Stimulated activated naive CD8-positive, alpha-beta T cell treated with anti-CD3 and anti-CD28 coated beads, Interleukin-15, Interleukin-2, amounts not matched to agents 100 U/mL and 50 U/mL, for 24 hours (primary cell): Measurements from ENCODE around the gene SLC6A12.

Experiments
- ATAC-seq: fragments of 150-1000 bp; cut with Tn5 transposase; one replicate; pipeline ENCODE4 v1.10.0; 2021
- DNase-seq: peaks from one replicate; pipeline ENCODE4 v3.0.0; 2021

Gene SLC6A12

DNA sequence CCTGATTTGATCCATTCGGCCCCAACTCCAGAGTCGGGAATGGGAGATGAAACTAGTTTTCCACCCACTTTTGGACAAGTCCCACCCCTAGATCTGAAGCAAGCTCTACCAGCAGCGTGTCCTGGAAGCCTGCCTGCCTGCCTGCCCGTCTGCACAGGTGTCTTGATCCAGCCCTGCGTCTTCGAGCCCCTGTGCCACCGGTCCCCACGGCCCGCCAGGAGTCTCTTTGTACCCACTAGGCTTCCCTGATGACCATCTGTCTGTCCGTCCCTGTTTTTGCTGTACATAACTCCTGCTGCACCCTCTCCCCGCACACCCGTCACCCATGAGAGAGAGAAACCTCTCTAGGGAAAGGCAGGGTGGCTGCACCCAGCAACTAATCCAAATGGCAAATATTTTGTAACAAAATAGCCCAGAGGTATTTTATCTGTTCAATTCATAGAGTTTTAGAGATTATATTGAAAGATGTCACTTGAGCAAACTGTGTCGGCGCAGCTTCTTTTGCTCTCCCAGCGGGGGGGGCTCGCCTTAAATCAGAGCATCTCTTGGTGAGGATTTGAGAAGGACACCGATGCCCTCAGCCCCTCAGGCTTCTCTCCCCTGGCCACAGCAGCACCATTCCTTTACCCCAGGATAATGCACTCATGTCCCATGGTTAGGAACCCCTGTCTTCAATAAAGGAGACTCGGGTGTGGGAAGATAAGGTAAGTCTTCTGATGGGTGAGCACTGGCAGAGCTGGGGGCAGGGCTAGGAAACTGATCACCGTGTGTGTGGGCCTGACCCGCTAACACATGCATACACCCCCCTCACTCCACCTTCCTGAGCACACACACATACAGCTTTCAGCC lies 35.8 kb downstream of the SLC6A12 start:
- no peak for DNase-seq
- ATAC-seq: no peak

DNA sequence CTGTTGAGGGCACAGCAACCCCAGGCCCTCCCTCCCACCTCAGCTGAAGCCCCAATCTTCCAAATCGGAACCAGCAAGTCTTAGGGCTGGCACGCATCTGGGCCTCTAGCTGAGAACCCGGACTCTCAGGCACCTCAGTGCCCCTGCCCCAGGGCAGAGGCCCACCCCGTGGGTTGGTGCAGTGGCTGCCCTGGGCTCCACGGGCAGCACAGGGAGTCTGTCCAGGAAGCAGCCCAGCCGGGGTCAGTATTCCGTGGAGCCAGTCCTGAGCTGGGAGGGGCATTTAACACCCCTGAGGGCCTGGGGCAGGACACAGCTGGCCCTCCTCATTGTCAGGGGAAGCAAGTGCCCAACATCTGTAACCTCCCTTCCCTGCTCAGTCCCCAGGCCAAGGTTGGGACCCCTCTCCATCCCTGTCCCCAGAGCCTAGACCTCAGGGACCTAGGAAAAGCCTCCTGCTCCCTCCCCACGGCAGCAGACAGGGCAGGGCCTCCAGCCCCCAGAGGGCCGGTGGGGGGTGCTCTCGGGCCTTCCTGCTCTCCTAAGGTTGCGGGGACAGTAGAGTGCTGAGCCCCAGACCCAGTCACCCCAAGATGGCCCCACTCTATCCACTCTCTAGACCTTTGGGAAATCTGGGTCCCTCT lies 36.5 kb downstream of the SLC6A12 start:
- no peak for ATAC-seq
- no peak for DNase-seq

DNA sequence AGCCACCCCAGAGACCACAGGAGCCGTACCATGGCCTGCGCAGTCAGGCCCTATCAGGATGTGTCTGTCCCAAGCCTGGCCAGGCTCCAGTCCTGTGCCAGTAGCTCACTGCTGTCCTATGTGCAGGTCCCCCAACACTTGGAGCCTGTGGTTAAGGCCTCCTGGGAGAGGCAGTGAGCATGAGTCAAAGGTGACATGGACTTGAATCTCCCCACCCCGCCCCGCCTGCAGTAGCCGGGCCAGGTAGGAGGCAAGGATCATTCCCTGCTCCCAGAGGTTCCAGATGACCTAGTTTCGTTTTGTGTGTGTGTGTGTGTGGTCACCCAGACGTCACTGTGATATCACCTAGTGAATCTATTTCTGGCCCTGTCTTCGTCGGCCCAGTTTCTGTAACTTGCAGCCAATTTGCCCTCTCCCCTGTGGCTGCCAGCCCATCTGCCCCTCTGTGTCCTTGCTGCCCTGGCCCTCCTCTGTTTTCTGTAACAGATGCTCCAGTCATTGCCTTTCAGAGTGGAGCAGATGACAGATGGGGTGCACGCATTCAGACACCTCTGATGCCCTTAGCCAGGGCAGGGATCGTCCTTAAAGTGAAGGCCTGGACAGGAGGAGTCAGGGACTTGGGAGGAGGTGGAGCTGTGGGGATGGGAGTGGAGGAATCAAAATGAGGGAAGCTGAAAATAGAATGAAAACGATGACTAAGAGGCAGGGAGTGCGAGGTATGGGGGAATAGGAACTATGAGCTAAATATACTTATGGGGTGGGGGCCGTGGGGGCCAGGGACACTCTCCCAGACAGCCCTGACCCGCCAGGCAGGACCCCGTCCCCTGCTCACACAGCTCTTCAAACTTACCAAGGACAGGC lies 37.4 kb downstream of the SLC6A12 start:
- ATAC-seq: no peak
- no peak for DNase-seq

DNA sequence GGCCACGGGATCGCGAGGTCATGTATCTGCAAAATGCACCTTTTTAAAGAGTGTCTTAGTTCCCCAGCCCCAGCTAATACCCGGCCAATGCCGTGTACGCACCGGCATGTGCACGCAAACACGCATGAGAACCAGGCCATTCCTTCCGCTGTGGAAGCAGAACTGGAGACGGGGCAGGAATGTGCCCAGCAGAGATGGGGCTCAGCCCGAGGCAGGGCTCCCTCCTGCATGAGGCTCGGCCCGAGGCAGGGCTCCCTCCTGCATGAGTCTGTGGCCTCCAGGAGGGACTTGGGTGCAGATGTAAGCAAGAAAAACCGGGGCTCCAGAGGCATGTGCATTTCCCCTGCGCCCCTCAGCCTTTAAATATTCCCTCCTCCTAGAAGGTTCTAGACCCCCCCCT lies 38.2 kb downstream of the SLC6A12 start:
- ATAC-seq (no peak), DNase-seq (no peak)

DNA sequence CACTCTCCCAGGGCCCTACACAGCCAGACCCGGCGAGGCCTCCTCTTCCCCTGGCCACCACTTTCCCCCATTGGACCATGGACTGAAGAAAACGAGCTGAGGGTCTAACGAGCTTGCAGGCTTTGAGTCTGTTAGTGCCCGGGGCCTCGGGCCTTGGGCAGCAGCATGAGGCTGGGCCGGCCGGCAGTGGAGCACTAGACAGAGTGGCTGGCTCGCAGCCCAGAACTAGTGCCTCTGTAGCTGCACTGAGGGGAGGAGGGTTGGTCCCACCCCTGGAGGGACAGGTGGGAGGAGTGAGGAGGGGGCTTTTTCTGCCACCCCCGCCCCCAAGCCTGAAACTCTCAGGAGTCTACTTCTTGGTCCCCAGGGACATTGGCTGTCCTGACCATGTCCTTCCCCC lies 38.7 kb downstream of the SLC6A12 start:
- DNase-seq: no peak

DNA sequence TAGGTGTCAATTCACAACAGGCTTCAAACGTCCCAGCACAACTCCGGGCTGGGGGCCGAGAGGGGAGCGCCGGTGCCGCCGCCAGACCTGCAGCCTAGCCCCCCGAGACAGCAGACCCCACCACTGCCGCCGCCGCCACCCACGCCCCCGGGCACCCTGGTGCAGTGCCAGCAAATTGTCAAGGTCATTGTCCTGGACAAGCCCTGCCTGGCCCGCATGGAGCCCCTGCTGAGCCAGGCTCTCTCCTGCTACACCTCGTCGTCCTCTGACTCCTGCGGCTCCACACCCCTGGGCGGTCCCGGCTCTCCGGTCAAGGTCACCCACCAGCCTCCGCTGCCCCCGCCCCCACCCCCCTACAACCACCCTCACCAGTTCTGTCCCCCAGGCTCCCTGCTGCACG lies 39.4 kb downstream of the SLC6A12 start:
- no peak for ATAC-seq
- DNase-seq: no peak

More for the DNA sequence above, 38.7 kb downstream of the SLC6A12 start:
- no peak for ATAC-seq

DNA sequence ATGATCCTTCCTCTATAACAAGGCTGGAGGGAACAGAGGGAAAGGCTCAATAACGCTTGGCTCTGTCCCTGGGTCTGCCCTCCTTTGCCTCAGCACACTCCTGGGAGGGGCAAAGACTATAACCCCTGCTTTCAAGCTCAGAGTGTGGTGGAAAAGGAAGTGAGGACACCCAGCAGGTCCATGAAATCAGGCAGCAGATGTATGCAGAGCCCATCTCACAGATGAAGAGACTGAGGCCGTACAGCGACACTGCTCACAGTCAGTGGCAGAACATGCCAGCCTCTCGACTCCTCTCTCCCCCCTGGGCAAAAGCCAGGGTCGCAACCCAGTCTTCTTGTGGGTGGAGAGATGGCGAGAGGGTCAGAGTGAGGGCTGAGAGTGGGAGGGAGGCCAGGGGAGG lies 39.8 kb downstream of the SLC6A12 start:
- no peak for ATAC-seq
- DNase-seq: no peak

DNA sequence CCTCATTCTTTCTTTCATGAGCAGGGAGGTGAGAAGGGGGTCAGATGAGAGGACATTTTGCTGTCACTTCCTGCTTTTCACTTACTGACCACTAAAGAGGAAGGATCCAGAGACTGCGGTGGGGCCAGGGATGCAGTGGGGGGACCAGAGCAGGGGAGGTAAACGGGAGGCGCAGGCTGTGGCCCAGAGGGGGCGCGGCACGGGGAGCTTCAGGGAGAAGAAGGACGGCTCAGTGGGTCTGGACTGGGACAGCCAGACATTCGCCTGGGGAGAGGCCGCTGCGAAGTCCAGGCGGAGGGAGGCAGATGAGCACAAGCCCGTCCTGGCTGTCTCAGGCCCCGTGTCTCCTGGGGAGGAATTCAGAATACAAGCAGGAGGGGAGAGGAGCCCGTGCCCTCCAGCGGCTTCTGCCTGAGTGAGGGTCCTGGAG lies 41.2 kb downstream of the SLC6A12 start:
- DNase-seq: no peak
- no peak for ATAC-seq

DNA sequence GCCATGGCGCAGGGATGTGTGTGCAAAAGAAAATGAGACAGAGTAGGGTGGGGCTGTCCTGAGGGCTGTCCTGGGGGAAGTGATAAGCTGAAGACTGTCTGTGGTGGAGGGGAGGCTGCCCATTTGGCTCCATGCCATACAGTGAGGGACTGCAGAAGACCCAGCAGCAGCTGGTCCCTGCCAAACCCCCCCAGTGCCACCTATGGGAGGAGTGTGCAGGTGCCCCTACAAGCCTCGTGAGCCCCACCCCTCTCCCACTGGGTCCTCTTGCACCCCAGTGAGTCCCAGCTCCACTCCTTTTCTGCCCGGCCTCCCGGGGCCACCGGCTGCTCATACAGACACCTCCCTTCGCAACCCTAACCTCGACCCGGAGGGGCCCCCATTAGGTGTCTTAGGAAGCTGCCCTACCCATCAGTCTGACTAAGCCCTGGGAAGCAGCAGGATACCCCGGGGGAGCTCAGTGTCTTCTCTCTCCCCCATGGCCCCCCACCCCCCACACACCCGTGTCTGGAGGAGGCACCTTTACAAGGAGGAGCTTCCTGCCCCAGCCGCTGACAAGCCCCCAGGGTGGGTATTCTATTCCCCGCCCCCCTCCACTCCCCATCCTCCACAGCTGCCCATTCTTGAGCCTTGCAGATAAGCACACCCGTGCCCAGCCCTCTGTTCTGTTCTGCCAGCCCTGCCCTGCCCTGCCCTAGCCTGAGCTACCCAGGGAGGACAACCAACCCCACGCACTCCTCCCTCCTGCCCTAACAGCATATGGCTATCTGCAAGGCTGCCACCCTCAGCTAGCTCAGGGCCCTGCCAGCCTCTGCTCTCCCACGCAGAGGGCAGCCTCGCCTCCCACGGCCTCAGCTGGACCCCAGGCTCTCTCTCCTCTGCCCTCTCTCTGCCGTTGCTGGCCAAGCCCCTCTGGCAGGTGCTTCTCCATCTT lies 41.9 kb downstream of the SLC6A12 start:
- ATAC-seq (no peak), DNase-seq (no peak)

DNA sequence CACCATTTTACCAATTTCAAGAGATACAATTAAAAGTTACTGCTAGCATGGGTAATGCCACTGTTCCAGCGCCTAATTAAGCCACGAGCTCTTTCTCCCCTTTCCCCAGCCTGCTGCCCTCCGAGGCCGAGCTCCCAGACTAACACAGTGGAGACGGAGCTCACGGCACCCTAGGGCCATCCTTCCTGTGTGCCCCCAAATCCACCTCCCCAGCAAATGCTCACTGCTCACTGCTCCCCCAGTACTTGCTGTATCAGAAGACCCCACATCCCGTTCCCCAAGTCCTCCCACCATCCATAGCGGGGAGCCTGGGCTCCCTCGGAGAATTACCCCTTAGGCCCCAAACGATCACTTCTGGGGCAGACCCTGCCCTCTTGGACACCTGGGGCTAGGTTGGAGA lies 42.7 kb downstream of the SLC6A12 start:
- DNase-seq (no peak), ATAC-seq (no peak)

DNA sequence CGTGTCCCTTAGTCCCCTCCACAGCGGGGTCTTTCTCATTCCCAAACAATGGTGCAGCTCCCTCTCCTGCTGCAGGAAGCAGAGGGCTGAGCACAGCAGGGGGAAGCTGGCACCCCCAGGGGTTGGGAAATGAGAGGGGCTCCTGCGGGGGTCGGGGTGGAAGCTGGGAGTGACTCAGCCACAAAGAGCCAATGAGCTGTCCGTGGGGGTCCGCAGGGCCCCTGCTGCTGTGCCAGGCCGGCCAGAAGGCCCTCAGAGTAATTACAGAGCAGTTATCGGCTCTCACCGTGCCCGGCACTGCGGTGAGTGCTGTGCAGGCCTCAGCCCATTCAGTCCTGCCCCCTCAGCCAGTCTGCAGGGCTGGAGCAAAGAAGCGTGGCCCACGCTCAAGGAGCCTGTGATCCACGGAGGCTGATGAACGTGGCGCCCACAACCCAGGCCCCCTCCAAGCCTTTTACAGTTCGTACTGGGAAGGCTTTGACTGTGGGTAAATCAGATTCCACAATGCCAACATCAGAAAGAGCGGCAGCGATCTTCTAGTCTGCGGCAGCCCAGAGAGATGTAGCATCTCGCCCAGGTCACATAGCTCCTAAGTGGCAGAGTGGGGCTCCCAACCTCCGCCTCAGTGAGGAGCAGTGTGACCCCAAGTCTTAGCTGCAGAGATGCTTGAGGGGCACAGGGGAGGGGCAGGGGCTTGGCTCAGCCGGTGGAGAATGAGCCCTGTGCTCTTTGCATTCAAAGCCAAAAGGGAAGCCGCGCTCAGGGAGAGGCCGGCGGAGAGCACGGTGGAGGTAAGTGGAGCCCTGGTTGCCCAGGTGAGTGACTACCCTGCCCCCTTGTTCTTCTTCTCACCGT lies 43.4 kb downstream of the SLC6A12 start:
- ATAC-seq: no peak

DNA sequence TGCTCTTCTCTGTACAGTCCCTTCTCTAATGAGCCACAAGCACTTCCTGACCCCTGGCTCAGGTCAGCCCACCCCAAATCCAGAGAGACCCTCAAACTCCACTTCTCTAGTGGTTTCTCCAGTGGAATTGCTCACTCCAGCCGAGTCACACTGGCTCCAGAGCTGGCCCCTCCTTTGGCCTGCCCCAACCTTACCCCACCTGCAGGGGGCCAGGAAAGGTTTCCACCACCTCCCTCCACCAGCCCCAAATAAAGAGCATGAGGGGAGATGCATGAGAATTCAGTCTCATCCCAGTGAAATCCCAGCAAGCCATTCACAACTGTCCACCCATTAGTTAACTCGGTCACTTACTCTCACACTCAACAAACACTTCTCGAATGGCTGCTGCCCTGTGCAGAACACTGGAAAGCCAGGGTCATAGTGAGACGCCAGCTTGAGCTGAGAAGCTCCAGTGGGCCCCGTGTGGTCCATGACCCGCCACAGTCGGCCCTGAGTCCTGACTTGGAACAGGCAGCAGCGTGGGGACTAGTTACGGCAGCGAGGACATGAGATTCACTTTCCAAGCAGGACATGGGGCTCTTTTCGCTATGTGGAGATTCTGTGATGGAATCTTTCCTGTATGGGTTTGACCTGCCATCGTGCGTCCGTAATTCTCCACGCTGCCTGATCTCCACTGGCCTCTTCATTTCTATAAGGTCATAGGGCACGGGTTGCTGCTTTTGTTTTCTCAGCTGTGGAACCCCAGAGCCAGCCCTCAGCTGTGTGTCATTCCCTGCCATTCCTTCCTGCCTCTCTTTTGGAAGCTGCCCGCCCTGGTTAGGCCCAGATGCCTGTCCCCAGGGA lies 44.2 kb downstream of the SLC6A12 start:
- no peak for DNase-seq
- ATAC-seq: no peak

More for the DNA sequence above, 43.4 kb downstream of the SLC6A12 start:
- DNase-seq: no peak

DNA sequence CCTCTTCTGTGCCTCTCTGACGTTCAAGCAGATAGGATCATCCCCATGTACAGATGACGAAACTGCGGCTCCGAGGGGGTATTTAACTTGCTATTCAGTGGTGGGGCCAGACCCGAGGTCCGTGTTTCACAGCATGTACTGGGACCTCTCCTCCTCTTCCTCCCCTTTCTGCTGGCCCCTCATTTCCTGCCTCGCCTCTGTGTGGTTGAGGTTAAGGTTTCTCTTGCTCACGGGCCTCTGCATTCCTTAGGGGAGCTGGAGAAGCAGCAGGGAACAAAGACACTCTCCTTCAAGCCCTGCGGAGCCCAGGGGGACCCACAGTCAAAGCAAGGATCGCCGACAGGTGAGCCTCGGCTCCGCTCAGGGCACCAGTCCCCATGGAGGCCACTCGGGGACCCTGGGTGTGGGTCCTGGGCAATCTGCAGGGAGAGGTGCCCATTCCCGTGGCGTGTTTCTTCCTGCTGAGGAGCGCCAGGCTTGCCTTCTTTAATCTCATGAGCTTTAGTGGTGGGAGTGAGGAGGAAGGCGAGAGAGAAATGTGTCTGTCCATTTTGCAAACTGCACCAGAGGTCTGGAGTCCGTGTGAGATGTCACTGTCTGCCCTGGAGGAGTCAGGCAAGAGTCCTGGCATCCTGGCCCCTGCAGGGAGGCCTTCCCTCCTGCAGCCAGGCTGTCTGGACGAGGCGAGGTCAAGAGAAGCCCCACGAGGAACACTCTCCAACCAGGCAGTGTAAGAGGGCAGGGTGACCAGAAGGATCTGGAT lies 45.0 kb downstream of the SLC6A12 start:
- no peak for DNase-seq
- no peak for ATAC-seq

DNA sequence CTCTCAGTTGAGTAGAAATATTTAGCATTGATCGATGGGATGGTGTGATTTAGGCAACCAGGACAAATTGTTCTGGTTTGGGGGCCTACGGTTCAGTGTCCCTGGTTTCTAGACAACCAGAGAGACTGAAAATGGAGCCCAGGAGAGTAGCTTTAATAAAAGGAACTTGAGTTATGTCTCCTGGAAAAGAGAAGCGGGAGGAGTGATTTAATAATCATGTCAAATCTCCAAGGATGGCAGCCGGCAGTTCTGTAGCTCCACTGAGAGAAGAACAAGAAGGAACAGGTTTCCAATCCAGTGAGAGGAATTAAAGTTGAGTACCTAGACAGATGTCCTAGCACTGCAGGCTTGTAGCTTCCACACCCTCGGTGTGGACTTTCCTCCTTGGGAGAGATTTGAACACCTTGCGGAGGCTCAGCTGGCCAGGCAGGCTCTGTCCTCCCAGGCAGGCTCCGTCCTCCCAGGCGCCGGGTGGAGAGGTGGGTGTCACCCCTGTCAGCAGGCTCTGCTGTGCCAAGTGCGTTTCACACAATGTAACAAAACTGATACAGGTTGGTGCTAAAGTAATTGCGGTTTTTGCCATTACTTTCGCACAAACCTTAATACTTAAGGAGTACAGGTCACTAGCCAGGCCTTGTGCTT lies 45.9 kb downstream of the SLC6A12 start:
- DNase-seq (no peak), ATAC-seq (no peak)

DNA sequence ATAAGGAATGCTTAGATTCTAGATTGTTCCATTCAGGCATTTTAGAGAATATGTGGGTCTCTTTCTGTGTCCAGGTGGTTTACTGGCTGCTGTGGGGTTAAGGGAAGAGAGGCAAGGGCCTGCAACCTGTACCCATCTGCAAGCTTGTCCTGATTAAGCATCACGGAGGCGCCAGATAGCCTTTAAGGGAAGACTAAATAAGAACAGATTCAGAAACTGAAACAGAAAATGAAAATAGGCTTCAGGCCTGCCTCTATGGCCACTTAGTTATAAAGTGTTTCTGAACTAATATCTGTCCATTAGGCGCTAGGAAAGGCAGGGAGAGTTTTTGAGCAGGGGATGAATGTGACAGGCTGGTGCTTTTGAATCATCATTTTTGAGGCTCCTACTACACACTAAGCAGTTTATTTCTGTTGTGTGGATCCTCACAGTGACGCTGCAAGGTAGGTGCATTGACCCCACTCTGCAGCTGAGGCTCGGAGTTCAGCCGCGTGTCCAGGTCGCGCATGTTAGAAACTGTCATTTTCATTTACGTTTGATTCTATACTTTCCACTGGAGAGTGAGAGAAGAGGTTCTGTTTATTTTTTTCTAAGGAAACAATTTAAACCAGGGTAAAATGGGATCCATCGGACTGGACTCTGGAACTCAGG lies 47.4 kb downstream of the SLC6A12 start:
- ATAC-seq (no peak), DNase-seq (no peak)

DNA sequence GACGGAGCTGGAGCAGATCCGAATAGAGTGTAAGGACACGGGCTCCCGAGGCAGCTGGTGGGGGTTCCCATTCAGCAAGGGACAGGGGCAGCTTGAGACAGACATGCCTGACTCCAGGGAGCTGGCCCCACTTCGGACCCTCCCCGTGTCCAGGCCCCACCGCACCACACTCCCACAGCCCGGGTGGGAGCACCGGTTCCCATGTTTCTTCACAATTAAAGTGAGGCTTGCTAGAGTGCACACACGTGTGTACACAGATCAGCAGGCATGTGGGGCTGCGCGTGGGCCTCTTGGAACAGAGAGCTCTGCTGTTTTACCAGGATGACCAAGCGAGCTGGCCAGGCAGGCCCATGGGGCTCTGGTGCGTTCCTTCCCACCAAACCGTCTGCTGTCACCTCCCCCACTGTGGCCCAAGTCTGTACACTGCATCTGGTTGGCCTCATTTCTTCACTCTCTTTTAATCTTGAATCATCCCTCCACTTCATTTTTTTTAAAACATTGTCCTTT lies 48.0 kb downstream of the SLC6A12 start:
- ATAC-seq (no peak), DNase-seq (no peak)

DNA sequence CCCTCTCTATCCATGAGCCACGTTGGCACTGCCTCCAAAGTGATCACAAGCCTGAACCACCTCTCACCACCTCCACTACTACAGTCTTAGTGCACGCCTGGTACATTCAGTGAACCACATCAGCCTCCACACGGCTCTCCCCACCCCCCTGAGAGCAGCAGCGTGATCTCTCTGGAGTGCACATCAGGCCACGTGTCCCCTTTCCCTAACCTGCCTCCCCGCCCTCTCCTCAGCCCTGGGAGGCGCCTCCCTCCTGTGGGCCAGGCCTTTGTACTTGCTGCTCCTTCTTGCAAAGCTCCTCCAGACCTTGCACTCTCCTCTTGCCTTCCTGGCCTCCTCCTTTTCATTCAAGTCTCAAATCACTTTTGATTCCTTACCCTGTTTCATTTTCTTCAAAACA lies 49.8 kb downstream of the SLC6A12 start:
- ATAC-seq: no peak
- no peak for DNase-seq
